K562 (cell line): ENCODE data around the gene BNC1. TPM values are rescaled to one million over a fixed set of nuclear protein-coding genes. Genes with fewer than 3 reads are reported as not detected.

ENCODE experiments used
- BACH1 ChIP-seq: fragments of 200-800 bp; sonication (Bioruptor generic); IDR thresholded peaks from 2 replicates; pipeline ENCODE4 v1.6.1; 2016; ENCODE audit warnings: missing genetic modification characterization, missing compliant biosample characterization
- CBX5 ChIP-seq: IDR thresholded peaks from 2 replicates; pipeline ENCODE4 v1.6.1; 2014; ENCODE audit warnings: low read depth, borderline replicate concordance
- CCNT2 ChIP-seq: IDR thresholded peaks from 2 replicates; pipeline ENCODE4 v1.6.1; 2011; ENCODE audit warnings: borderline replicate concordance, low read depth, mild to moderate bottlenecking, moderate library complexity, mixed read lengths, low read length; ENCODE audit not compliant: insufficient read length; ENCODE audit errors: extremely low read depth
- CHCHD3 ChIP-seq: fragments of 250-450 bp; sonication (Bioruptor Pico); IDR thresholded peaks from 2 replicates; pipeline ENCODE4 v2.1.2; 2022; ENCODE audit warnings: mild to moderate bottlenecking
- CXXC5 ChIP-seq: fragments of 250-450 bp; sonication (Bioruptor Pico); IDR thresholded peaks from 2 replicates; pipeline ENCODE4 v1.8.0; 2022; ENCODE audit warnings: inconsistent platforms, mild to moderate bottlenecking, moderate library complexity
- HDAC3 ChIP-seq: fragments of 450-650 bp; IDR thresholded peaks from 2 replicates; pipeline ENCODE4 v1.6.1; 2018; ENCODE audit warnings: borderline replicate concordance, mild to moderate bottlenecking, moderate library complexity; ENCODE audit not compliant: partially characterized antibody
- KAT7 ChIP-seq: sonication (generic); formaldehyde crosslinking; IDR thresholded peaks from 2 replicates; pipeline ENCODE4 v1.8.0; 2022; ENCODE audit warnings: missing genetic modification reagents, mild to moderate bottlenecking, borderline replicate concordance
- KDM4B ChIP-seq, 2 experiments: fragments of 450-650 bp in 1 of 2; sonication (generic) in 1 of 2; IDR thresholded peaks; 2 replicates each; pipeline ENCODE4 v1.6.1; 2016 to 2017; ENCODE audit warnings: borderline replicate concordance in 2 of 2, antibody characterized with exemption in 1 of 2, low read depth in 1 of 2, mild to moderate bottlenecking in 1 of 2
- MGA ChIP-seq: fragments of 450-650 bp; IDR thresholded peaks from 2 replicates; pipeline ENCODE4 v1.6.1; 2016; ENCODE audit warnings: mild to moderate bottlenecking, moderate library complexity
- RFX7 ChIP-seq: fragments of 250-450 bp; sonication (Bioruptor Pico); IDR thresholded peaks from 2 replicates; pipeline ENCODE4 v1.5.1; 2021; ENCODE audit warnings: mild to moderate bottlenecking
- SIN3B ChIP-seq: fragments of 450-650 bp; IDR thresholded peaks from 2 replicates; pipeline ENCODE4 v1.6.1; 2017; ENCODE audit warnings: low read depth, mild to moderate bottlenecking, moderate library complexity
- SMAD1 ChIP-seq: fragments of 150-350 bp; IDR thresholded peaks from 2 replicates; pipeline ENCODE4 v1.6.1; 2014; ENCODE audit warnings: low read length, low read depth; ENCODE audit not compliant: partially characterized antibody
- SOX6 ChIP-seq: fragments of 450-650 bp; IDR thresholded peaks from 2 replicates; pipeline ENCODE4 v1.6.1; 2014; ENCODE audit warnings: mild to moderate bottlenecking
- TAF1 ChIP-seq: IDR thresholded peaks from 2 replicates; pipeline ENCODE4 v1.6.1; 2011; ENCODE audit warnings: mild to moderate bottlenecking, low read length, moderate library complexity; ENCODE audit not compliant: insufficient read depth, control insufficient read depth, severe bottlenecking; ENCODE audit errors: extremely low read depth
- ZFX ChIP-seq: sonication (generic); formaldehyde crosslinking; IDR thresholded peaks from 2 replicates; pipeline ENCODE4 v1.8.0; 2022; ENCODE audit warnings: mild to moderate bottlenecking, missing genetic modification reagents, moderate library complexity
- ZNF584 ChIP-seq: fragments of 200-800 bp; sonication (Bioruptor generic); IDR thresholded peaks from 2 replicates; pipeline ENCODE4 v1.6.1; 2016; ENCODE audit warnings: low read depth, mild to moderate bottlenecking, missing genetic modification characterization, missing compliant biosample characterization
- ZSCAN32 ChIP-seq: fragments of 450-650 bp; formaldehyde crosslinking; IDR thresholded peaks from 2 replicates; pipeline ENCODE4 v1.4.0; 2020; ENCODE audit warnings: mild to moderate bottlenecking, moderate library complexity
- polyA plus RNA-seq, 8 experiments: library from polyadenylated mRNA; depleted of rRNA in 4 of 8; stranded (reverse) in 5 of 8; unstranded in 3 of 8; fragments of >200 nt; fragmentation: Nextera tagmentation in 2 of 8; fragmentation: Illumina TruSeq in 1 of 8; extraction: Ambion mirVana in 2 of 8; extraction: Trizol in 1 of 8; gene quantifications; 2 replicates each; pipeline versions ENCODE4 v1.2.1 to v1.2.3, GENCODE V29; 2011 to 2014; ENCODE audit warnings: inconsistent platforms in 1 of 8, missing spikeins in 1 of 8
- total RNA-seq, 7 experiments: library from RNA; depleted of rRNA in 6 of 7; stranded (reverse); fragments of >200 nt in 6 of 7; fragmentation: Illumina TruSeq in 2 of 7; extraction: Trizol in 2 of 7; gene quantifications; 2 replicates each; pipeline versions ENCODE4 v1.2.1 to v1.2.3, GENCODE V29; 2011 to 2021; ENCODE audit warnings: low replicate concordance in 1 of 7

BNC1 gene
- total and polyA plus RNA-seq, 9 of the 15 experiments (the other 6 are each of a cell fraction or from before 2014, with no cell fraction given) = not detected

- TF ChIP-seq MGA (peak; percentile 37; the same call in 1 of the 2 replicates), CHCHD3 (CRISPR knock-in tag) (no peak), SIN3B (0 out of 2 replicates have a peak, but pooled peaks have one; percentile 20), ZFX (CRISPR knock-in tag) (peak; percentile 92), SOX6 (no peak), ZNF584 (CRISPR knock-in tag) (no peak), CCNT2 (peak; percentile 58), CBX5 (no peak), CXXC5 (CRISPR knock-in tag) (peak; percentile 60), ZSCAN32 (CRISPR knock-in tag) (no peak), RFX7 (CRISPR knock-in tag) (no peak), KDM4B (IDR thresholded peaks at IDR 0.05; ENCODE audit: borderline replicate concordance in 2 of 2, low read depth in 1 of 2) (no peak), KAT7 (0 out of 2 replicates have a peak, but pooled peaks have one; percentile 49), HDAC3 (no peak), BACH1 (tag) (no peak), SMAD1 (no peak), TAF1 (peak; percentile 31)
Observed at GRCh38 chr15:83207009-83207659, 77.3 kb downstream of the BNC1 start (continued).
